SK-N-SH (cell line): Measurements from ENCODE around the gene SMPD4.
"Not testable (repeated sequence)": the region's sequence is repeated elsewhere in the genome, so short reads cannot be mapped to it uniquely, and the experiment has no call there.

ENCODE experiments used
- ELF1 ChIP-seq: IDR thresholded peaks from 2 replicates; pipeline ENCODE4 v1.4.0; 2012
- EP300 ChIP-seq, 2 experiments: IDR thresholded peaks; 2 replicates each; pipeline versions ENCODE4 v1.4.0 to v1.6.1; 2012; ENCODE audit warnings: borderline replicate concordance in 1 of 2, low read depth in 1 of 2, low read length in 1 of 2
- POLR2AphosphoS5 ChIP-seq: IDR thresholded peaks from 2 replicates; pipeline ENCODE4 v1.6.1; 2012; ENCODE audit warnings: low read depth, low read length
- SIN3A ChIP-seq: IDR thresholded peaks from 2 replicates; pipeline ENCODE4 v1.6.1; 2012; ENCODE audit warnings: low read depth, mild to moderate bottlenecking, low read length, moderate library complexity, borderline replicate concordance
- TAF1 ChIP-seq: IDR thresholded peaks from 2 replicates; pipeline ENCODE4 v1.6.1; 2012; ENCODE audit warnings: low read depth, mild to moderate bottlenecking, low read length, moderate library complexity, borderline replicate concordance
- TF ChIP-seq, protein P1 (sequence below): fragments of 200-600 bp; sonication (generic); IDR thresholded peaks from 2 replicates; pipeline ENCODE4 v1.6.1; 2017; ENCODE audit warnings: antibody characterized with exemption, mild to moderate bottlenecking, moderate library complexity
- TF ChIP-seq, protein P2 (sequence below): IDR thresholded peaks from 2 replicates; pipeline ENCODE4 v1.4.0; 2012; ENCODE audit warnings: low read depth, borderline replicate concordance
- TF ChIP-seq, protein P3 (sequence below): IDR thresholded peaks from 2 replicates; pipeline ENCODE4; 2012

DNA sequence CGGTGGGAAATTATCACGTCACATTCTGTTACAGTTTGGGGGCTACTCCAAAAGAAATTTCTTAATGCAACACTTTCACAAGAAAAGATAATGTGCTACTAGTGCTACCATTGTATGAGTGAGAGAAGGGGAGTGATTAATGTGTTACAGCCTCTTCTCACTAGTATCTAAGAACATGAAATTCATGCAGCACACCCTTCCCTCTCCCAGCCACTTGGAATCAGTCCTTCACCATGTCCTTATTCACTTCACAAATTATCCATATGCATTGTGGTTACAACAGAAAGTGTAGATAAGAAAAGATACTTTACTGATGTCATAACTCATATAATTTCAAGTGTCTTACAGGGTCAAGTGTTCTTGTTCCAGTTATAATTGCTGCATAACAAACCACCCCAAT lies 37.7 kb upstream of the SMPD4 start:
- TF ChIP-seq, protein P1, sequence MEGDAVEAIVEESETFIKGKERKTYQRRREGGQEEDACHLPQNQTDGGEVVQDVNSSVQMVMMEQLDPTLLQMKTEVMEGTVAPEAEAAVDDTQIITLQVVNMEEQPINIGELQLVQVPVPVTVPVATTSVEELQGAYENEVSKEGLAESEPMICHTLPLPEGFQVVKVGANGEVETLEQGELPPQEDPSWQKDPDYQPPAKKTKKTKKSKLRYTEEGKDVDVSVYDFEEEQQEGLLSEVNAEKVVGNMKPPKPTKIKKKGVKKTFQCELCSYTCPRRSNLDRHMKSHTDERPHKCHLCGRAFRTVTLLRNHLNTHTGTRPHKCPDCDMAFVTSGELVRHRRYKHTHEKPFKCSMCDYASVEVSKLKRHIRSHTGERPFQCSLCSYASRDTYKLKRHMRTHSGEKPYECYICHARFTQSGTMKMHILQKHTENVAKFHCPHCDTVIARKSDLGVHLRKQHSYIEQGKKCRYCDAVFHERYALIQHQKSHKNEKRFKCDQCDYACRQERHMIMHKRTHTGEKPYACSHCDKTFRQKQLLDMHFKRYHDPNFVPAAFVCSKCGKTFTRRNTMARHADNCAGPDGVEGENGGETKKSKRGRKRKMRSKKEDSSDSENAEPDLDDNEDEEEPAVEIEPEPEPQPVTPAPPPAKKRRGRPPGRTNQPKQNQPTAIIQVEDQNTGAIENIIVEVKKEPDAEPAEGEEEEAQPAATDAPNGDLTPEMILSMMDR: not testable (repeated sequence)
- not testable (repeated sequence) for TF ChIP-seq SIN3A; TAF1; EP300 (IDR thresholded peaks at IDR 0.05; ENCODE audit: borderline replicate concordance in 1 of 2, low read depth in 1 of 2, low read length in 1 of 2); POLR2AphosphoS5; ELF1
- TF ChIP-seq, protein P2, sequence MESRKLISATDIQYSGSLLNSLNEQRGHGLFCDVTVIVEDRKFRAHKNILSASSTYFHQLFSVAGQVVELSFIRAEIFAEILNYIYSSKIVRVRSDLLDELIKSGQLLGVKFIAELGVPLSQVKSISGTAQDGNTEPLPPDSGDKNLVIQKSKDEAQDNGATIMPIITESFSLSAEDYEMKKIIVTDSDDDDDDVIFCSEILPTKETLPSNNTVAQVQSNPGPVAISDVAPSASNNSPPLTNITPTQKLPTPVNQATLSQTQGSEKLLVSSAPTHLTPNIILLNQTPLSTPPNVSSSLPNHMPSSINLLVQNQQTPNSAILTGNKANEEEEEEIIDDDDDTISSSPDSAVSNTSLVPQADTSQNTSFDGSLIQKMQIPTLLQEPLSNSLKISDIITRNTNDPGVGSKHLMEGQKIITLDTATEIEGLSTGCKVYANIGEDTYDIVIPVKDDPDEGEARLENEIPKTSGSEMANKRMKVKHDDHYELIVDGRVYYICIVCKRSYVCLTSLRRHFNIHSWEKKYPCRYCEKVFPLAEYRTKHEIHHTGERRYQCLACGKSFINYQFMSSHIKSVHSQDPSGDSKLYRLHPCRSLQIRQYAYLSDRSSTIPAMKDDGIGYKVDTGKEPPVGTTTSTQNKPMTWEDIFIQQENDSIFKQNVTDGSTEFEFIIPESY: not testable (repeated sequence)
- TF ChIP-seq, protein P3, sequence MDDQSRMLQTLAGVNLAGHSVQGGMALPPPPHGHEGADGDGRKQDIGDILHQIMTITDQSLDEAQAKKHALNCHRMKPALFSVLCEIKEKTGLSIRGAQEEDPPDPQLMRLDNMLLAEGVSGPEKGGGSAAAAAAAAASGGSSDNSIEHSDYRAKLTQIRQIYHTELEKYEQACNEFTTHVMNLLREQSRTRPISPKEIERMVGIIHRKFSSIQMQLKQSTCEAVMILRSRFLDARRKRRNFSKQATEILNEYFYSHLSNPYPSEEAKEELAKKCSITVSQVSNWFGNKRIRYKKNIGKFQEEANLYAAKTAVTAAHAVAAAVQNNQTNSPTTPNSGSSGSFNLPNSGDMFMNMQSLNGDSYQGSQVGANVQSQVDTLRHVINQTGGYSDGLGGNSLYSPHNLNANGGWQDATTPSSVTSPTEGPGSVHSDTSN: not testable (repeated sequence)
